K562 (cell line): ENCODE results near the gene PTPRE.

Source experiments
- ETV6 ChIP-seq, 3 experiments: fragments of 150-350 bp in 1 of 3; sonication (generic) in 1 of 3; formaldehyde crosslinking in 1 of 3; IDR thresholded peaks; 2 replicates each; pipeline versions ENCODE4 v1.6.1 to v1.8.0; 2014 to 2022; ENCODE audit warnings: borderline replicate concordance in 2 of 3, low read depth in 2 of 3, antibody characterized with exemption in 1 of 3, low read length in 1 of 3, mild to moderate bottlenecking in 1 of 3, missing genetic modification reagents in 1 of 3
- EZH2 ChIP-seq: IDR thresholded peaks from 2 replicates; pipeline ENCODE4 v1.6.1; 2012; ENCODE audit warnings: low read depth, mild to moderate bottlenecking, inconsistent platforms, low read length, borderline replicate concordance
- FOXK1 ChIP-seq: sonication (generic); formaldehyde crosslinking; IDR thresholded peaks from 2 replicates; pipeline ENCODE4 v1.8.0; 2022; ENCODE audit warnings: missing genetic modification reagents, mild to moderate bottlenecking, borderline replicate concordance
- POLR2A ChIP-seq: fragments of 450-650 bp; conservative IDR thresholded peaks from 2 replicates; pipeline ENCODE4 v1.6.1; 2016
- POLR2AphosphoS5 ChIP-seq: IDR thresholded peaks from 2 replicates; pipeline ENCODE4 v1.6.1; 2011; ENCODE audit warnings: mild to moderate bottlenecking, low read depth, low read length, moderate library complexity; ENCODE audit not compliant: control insufficient read depth, insufficient read depth
- PYGO2 ChIP-seq: fragments of 450-650 bp; IDR thresholded peaks from 2 replicates; pipeline ENCODE4 v1.6.1; 2016; ENCODE audit warnings: mild to moderate bottlenecking, missing genetic modification characterization, moderate library complexity, missing compliant biosample characterization
- SAFB ChIP-seq: fragments of 200-400 bp; formaldehyde crosslinking; IDR thresholded peaks from 2 replicates; pipeline ENCODE4 v1.6.1; 2017; ENCODE audit warnings: low read depth, low read length, borderline replicate concordance
- TRIM28 ChIP-seq: fragments of 450-650 bp; IDR thresholded peaks from 2 replicates; pipeline ENCODE4 v1.6.1; 2017
- U2AF2 ChIP-seq: fragments of 200-400 bp; formaldehyde crosslinking; optimal IDR thresholded peaks from 2 replicates; pipeline ENCODE3; 2017; ENCODE audit warnings: low read depth, mild to moderate bottlenecking, low read length
- TF ChIP-seq, protein P1 (sequence below): sonication (generic); formaldehyde crosslinking; IDR thresholded peaks from 2 replicates; pipeline ENCODE4 v1.9.0; 2022; ENCODE audit warnings: mild to moderate bottlenecking, missing genetic modification reagents
- TF ChIP-seq, protein P2 (sequence below), 3 experiments: IDR thresholded peaks in 2 of 3; conservative IDR thresholded peaks in 1 of 3; 2 replicates each; pipeline ENCODE4 v1.5.1; 2011 to 2012; ENCODE audit warnings: low read length in 3 of 3, mild to moderate bottlenecking in 3 of 3, control low read depth in 2 of 3, improper control_type of control experiment in 1 of 3, inconsistent platforms in 1 of 3, low read depth in 1 of 3, mixed read lengths in 1 of 3, moderate library complexity in 1 of 3; ENCODE audit not compliant: insufficient read depth in 2 of 3
- TF ChIP-seq, protein P3 (sequence below), 2 experiments: fragments of 450-650 bp in 1 of 2; sonication (generic) in 1 of 2; formaldehyde crosslinking in 1 of 2; IDR thresholded peaks in 1 of 2; conservative IDR thresholded peaks in 1 of 2; 2 replicates each; pipeline versions ENCODE4 v1.6.1 to v1.8.1; 2016 to 2023; ENCODE audit warnings: mild to moderate bottlenecking in 2 of 2, moderate library complexity in 2 of 2, inconsistent platforms in 1 of 2, missing genetic modification reagents in 1 of 2

DNA sequence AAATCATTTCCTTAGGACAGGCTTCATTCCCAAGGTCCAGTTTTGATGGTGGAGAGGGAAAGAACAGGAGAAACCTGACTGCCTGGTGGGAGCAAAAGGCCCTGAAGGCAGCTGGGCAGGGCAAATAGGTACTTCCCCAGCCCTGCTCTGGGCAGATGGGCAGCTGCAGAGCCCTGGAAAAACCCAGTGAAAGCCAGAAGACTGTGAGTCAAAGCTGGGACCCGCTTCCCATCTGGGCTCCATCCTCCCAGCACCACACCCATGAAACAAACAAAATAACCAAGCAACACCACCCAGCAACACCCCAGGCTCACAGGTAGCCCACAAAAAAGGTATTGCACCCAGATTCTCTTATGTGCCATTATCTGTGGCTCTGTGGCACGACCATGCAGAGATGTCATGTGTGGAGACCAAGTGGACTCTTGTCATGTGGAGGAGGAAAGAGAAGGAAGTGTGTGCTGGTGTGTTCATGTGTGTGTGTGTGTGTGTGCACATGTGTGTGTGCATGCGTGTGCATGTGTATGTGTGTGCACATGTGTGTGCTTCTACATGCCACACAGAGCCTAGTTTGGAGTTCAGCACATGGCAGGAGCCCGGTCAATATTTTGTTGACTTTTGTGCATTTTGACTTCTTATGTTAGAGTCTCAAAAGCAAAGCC is 24.0 kb upstream of the PTPRE start:
- TF ChIP-seq EZH2 (no peak), ETV6 (IDR thresholded peaks at IDR 0.05; ENCODE audit: borderline replicate concordance in 1 of 2, low read depth in 2 of 2, low read length in 1 of 2) (no peak), ETV6 (CRISPR knock-in tag; IDR thresholded peaks at IDR 0.05; ENCODE audit: borderline replicate concordance) (no peak), TRIM28 (no peak), FOXK1 (no peak), PYGO2 (tag) (no peak), POLR2AphosphoS5 (no peak), POLR2A (no peak), SAFB (no peak), U2AF2 (no peak)
- TF ChIP-seq, protein P1, sequence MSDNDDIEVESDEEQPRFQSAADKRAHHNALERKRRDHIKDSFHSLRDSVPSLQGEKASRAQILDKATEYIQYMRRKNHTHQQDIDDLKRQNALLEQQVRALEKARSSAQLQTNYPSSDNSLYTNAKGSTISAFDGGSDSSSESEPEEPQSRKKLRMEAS (CRISPR knock-in tag): no peak
- TF ChIP-seq, protein P2, sequence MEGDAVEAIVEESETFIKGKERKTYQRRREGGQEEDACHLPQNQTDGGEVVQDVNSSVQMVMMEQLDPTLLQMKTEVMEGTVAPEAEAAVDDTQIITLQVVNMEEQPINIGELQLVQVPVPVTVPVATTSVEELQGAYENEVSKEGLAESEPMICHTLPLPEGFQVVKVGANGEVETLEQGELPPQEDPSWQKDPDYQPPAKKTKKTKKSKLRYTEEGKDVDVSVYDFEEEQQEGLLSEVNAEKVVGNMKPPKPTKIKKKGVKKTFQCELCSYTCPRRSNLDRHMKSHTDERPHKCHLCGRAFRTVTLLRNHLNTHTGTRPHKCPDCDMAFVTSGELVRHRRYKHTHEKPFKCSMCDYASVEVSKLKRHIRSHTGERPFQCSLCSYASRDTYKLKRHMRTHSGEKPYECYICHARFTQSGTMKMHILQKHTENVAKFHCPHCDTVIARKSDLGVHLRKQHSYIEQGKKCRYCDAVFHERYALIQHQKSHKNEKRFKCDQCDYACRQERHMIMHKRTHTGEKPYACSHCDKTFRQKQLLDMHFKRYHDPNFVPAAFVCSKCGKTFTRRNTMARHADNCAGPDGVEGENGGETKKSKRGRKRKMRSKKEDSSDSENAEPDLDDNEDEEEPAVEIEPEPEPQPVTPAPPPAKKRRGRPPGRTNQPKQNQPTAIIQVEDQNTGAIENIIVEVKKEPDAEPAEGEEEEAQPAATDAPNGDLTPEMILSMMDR (IDR thresholded peaks at IDR 0.05 in 2 of 3, conservative IDR thresholded peaks at IDR 0.05 in 1 of 3; ENCODE audit: insufficient read depth in 2 of 3, low read depth in 1 of 3, low read length in 3 of 3): no peak
- TF ChIP-seq, protein P3, sequence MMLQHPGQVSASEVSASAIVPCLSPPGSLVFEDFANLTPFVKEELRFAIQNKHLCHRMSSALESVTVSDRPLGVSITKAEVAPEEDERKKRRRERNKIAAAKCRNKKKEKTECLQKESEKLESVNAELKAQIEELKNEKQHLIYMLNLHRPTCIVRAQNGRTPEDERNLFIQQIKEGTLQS (IDR thresholded peaks at IDR 0.05): no peak
- TF ChIP-seq, protein P3 (CRISPR knock-in tag; conservative IDR thresholded peaks at IDR 0.05): no peak
